PFSK-1 (cell line): ENCODE results near the gene GUSB.

Source experiments
- FOXP2 ChIP-seq: optimal IDR thresholded peaks from 2 replicates; pipeline ENCODE3; 2011; ENCODE audit warnings: borderline replicate concordance, control low read depth, inconsistent platforms; ENCODE audit not compliant: insufficient read depth; ENCODE audit errors: extremely low read length, extremely low read depth
- POLR2AphosphoS5 ChIP-seq: IDR thresholded peaks from 2 replicates; pipeline ENCODE4 v1.6.1; 2012; ENCODE audit warnings: low read depth, mild to moderate bottlenecking, control low read depth, low read length, moderate library complexity
- SIN3A ChIP-seq: IDR thresholded peaks from 2 replicates; pipeline ENCODE4 v1.6.1; 2012; ENCODE audit warnings: mild to moderate bottlenecking, low read length, moderate library complexity, borderline replicate concordance; ENCODE audit not compliant: insufficient read depth
- TAF1 ChIP-seq: IDR thresholded peaks from 2 replicates; pipeline ENCODE4 v1.6.1; 2012; ENCODE audit warnings: low read length, control low read depth, borderline replicate concordance; ENCODE audit not compliant: insufficient read depth
- TF ChIP-seq, protein P1 (sequence below), 2 experiments: IDR thresholded peaks; 2 replicates each; pipeline versions ENCODE4 v1.6.1 to v1.8.0; 2011 to 2012; ENCODE audit warnings: low read depth in 2 of 2, low read length in 2 of 2, control low read depth in 1 of 2, inconsistent platforms in 1 of 2, mild to moderate bottlenecking in 1 of 2, moderate library complexity in 1 of 2; ENCODE audit not compliant: insufficient read depth in 1 of 2

GUSB gene

DNA sequence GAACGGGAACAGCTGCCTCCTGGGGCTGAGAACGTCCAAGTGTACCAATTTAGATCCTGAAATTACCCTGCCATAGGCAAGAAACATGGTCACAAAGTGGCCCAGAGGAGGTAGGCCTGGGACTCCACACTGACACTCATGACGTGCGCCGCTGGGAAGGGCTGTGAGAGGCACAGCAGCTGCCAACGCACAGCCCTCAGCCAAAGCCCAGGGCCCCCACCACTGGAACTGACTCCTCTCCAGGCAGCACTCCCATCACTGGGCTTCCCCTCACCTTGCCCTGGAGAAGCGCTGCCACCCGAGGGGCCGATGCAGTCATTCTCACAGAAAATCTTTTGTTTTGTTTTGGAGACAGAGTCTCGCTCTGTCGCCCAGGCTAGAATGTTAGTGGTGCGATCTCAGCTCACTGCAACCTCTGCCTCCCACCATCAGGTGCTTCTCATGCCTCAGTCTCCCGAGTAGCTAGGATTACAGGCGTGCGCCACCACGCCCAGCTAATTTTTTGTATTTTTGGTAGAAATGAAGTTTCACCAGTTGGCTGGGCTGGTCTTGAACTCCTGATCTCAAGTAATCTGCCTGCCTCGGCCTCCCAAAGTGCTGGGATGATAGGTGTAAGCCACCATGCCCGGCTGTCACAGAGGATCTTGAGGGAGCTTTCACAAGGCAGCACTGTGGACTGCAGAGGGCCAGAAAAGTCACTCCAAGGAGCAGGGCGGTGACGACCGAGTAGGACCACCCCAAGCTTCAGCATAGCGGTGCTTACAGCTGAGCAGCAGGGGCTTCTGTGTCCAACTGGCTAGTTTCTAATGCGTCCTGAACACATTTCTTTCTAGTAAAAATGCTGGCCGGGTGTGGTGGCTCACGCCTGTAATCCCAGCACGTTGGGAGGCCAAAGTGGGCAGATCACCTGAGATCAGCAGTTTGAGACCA, 13.5 kb downstream of the GUSB start:
- TF ChIP-seq, protein P1, sequence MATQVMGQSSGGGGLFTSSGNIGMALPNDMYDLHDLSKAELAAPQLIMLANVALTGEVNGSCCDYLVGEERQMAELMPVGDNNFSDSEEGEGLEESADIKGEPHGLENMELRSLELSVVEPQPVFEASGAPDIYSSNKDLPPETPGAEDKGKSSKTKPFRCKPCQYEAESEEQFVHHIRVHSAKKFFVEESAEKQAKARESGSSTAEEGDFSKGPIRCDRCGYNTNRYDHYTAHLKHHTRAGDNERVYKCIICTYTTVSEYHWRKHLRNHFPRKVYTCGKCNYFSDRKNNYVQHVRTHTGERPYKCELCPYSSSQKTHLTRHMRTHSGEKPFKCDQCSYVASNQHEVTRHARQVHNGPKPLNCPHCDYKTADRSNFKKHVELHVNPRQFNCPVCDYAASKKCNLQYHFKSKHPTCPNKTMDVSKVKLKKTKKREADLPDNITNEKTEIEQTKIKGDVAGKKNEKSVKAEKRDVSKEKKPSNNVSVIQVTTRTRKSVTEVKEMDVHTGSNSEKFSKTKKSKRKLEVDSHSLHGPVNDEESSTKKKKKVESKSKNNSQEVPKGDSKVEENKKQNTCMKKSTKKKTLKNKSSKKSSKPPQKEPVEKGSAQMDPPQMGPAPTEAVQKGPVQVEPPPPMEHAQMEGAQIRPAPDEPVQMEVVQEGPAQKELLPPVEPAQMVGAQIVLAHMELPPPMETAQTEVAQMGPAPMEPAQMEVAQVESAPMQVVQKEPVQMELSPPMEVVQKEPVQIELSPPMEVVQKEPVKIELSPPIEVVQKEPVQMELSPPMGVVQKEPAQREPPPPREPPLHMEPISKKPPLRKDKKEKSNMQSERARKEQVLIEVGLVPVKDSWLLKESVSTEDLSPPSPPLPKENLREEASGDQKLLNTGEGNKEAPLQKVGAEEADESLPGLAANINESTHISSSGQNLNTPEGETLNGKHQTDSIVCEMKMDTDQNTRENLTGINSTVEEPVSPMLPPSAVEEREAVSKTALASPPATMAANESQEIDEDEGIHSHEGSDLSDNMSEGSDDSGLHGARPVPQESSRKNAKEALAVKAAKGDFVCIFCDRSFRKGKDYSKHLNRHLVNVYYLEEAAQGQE (IDR thresholded peaks at IDR 0.05; ENCODE audit: insufficient read depth in 1 of 2, low read depth in 2 of 2, low read length in 2 of 2) = no peak
- TF ChIP-seq SIN3A = no peak

DNA sequence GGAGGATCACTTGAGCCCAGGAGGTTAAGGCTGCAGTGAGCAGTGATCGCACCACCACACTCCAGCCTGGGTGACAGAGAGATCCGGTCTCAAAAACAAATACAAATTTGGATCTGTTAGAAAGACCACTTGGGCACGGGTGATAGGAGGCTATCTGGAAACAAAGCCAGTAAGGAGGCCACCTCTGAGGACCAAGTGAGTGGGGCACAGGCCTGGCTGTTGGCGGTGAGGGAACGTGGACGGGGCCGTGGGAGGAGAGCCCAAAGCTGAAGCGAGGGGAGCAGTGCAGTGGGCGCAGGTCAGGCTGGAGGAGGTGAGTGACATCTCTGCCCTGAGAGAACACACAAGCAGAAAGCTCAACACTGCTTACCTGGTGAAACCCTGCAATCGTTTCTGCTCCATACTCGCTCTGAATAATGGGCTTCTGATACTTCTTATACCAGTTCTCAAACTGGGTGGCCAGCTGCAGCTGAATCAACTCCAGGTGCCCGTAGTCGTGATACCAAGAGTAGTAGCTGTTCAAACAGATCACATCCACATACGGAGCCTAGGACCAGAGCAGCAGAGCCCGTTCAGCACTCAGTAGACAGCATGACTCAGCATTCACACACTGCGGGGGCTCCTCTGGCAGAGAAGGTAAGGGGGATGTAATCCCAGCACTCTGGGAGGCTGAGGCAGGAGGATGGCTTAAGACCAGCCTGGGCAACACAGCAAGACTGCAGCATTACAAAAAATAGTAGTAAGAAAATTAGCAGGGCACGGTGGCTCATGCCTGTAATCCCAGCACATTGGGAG, 14.5 kb downstream of the GUSB start:
- TF ChIP-seq POLR2AphosphoS5 (no peak), SIN3A (no peak), TAF1 (no peak), FOXP2 (no peak)
- TF ChIP-seq, protein P1 (IDR thresholded peaks at IDR 0.05; ENCODE audit: insufficient read depth in 1 of 2, low read depth in 2 of 2, low read length in 2 of 2) = no peak

DNA sequence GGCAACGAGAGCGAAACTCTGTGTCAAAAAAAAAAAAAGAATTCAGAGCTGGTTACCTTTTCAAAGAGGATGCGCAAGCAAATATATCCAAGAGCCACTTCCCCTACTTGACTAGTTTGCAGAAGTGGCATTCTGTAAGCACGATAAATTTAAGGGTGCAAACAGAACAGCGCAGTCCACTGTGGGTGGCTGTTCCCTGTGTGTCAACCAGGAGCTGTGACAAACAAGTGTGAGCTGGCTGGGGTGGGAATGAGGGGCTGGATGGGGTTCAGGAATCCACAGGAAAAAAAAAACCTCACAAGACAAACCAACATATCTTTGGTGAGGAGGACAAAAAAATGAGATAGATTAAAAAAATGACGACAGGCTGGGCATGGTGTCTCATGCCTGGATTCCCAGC, 15.9 kb downstream of the GUSB start:
- TF ChIP-seq, protein P1 (IDR thresholded peaks at IDR 0.05; ENCODE audit: insufficient read depth in 1 of 2, low read depth in 2 of 2, low read length in 2 of 2) = no peak
- TF ChIP-seq SIN3A (no peak), TAF1 (no peak), FOXP2 (no peak), POLR2AphosphoS5 (no peak)

DNA sequence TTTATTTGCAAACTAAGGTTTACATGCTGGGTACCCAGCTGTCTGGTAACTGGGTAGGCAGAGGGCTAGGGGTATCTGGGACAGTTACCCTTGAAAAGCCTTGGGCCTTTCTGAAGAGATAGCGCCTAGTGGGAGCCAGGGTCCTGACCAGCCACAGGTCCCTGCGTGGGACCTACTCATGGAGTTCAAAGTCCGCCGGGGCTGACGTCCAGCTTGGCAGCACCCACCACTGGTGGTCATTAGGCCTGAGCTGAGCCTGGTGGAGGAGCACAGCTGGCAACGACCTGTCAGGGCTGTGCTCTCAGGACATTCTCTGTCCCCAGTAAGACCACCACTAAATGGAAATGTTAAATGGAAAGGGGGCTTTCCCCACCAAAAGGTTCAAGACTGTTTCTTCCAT, 20.0 kb downstream of the GUSB start:
- TF ChIP-seq, protein P1 (IDR thresholded peaks at IDR 0.05; ENCODE audit: insufficient read depth in 1 of 2, low read depth in 2 of 2, low read length in 2 of 2) = no peak
- TF ChIP-seq POLR2AphosphoS5 = no peak; the same call in 1 of the 2 replicates
